Inflammatory macrophage treated with lipopolysaccharide for 4 hours (primary cell): Measurements from ENCODE around the gene GASK1A.
A peak's percentile ranks its signal among the peaks of the same experiment; 100 is the strongest.
"Not testable (repeated sequence)": the region's sequence is repeated elsewhere in the genome, so short reads cannot be mapped to it uniquely, and the experiment has no call there.

Source experiments
- DNase-seq: peaks from one replicate; pipeline ENCODE4 v3.0.0-alpha.2; 2020

The GASK1A gene

GRCh38 chr3:42979044-42979972, at the start of gene GASK1A:
GASK1A (plus strand) TSS chr3:42979311; CDS start chr3:42979643, 332 bp downstream.
- DNase-seq, result peak; percentile 54

GRCh38 chr3:42934111-42934510, 45.0 kb upstream of the GASK1A start:
- no peak for DNase-seq

- DNase-seq, result no peak
These were observed 44.2 kb upstream of the GASK1A start for GRCh38 chr3:42934910-42935309.

GRCh38 chr3:42935472-42935871, 43.6 kb upstream of the GASK1A start:
- DNase-seq, result no peak

GRCh38 chr3:42936157-42936981, 42.7 kb upstream of the GASK1A start:
- DNase-seq, result no peak

- no peak for DNase-seq
These were observed 41.8 kb upstream of the GASK1A start for GRCh38 chr3:42937334-42937733.

GRCh38 chr3:42942693-42943092, 36.4 kb upstream of the GASK1A start:
- no peak for DNase-seq

- DNase-seq, result no peak
These were observed 33.1 kb upstream of the GASK1A start for GRCh38 chr3:42946050-42946449.

GRCh38 chr3:42957573-42957972, 21.5 kb upstream of the GASK1A start:
- DNase-seq, result no peak

- no peak for DNase-seq
These were observed 18.8 kb upstream of the GASK1A start for GRCh38 chr3:42960282-42960681.

GRCh38 chr3:42960786-42961185, 18.3 kb upstream of the GASK1A start:
- DNase-seq, result no peak

GRCh38 chr3:42961633-42962032, 17.5 kb upstream of the GASK1A start:
- peak; percentile 30 for DNase-seq

GRCh38 chr3:42963269-42963668, 15.8 kb upstream of the GASK1A start:
- DNase-seq, result no peak

- no peak for DNase-seq
These were observed 14.8 kb upstream of the GASK1A start for GRCh38 chr3:42964266-42964665.

GRCh38 chr3:42970557-42970956, 8.6 kb upstream of the GASK1A start:
- DNase-seq, result no peak

GRCh38 chr3:42970976-42971772, 7.9 kb upstream of the GASK1A start:
- no peak for DNase-seq

- not testable (repeated sequence) for DNase-seq
These were observed 4.2 kb upstream of the GASK1A start for GRCh38 chr3:42974906-42975305.

GRCh38 chr3:42975456-42975855, 3.7 kb upstream of the GASK1A start:
- peak; percentile 39 for DNase-seq

GRCh38 chr3:42975955-42976354, 3.2 kb upstream of the GASK1A start:
- DNase-seq, result no peak

- no peak for DNase-seq
These were observed 1.1 kb downstream of the GASK1A start for GRCh38 chr3:42980209-42980608.

GRCh38 chr3:42980909-42981308, 1.8 kb downstream of the GASK1A start:
- peak; percentile 15 for DNase-seq

GRCh38 chr3:42982645-42983412, 3.7 kb downstream of the GASK1A start:
- no peak for DNase-seq
